OCI-LY3 (cell line): ENCODE results near the gene PRPF19.

Source experiments
- EZH2phosphoT487 ChIP-seq: fragments of 200-600 bp; shearing (Covaris generic); IDR thresholded peaks from 2 replicates; pipeline ENCODE4 v1.6.1; 2018; ENCODE audit warnings: antibody characterized with exemption, mixed run types, low read depth
- TF ChIP-seq, protein P1 (sequence below): fragments of 200-600, 300-600 bp; sonication (generic); IDR thresholded peaks from 2 replicates; pipeline ENCODE4 v1.5.1; 2014; ENCODE audit warnings: antibody characterized with exemption, low read length, low read depth

DNA sequence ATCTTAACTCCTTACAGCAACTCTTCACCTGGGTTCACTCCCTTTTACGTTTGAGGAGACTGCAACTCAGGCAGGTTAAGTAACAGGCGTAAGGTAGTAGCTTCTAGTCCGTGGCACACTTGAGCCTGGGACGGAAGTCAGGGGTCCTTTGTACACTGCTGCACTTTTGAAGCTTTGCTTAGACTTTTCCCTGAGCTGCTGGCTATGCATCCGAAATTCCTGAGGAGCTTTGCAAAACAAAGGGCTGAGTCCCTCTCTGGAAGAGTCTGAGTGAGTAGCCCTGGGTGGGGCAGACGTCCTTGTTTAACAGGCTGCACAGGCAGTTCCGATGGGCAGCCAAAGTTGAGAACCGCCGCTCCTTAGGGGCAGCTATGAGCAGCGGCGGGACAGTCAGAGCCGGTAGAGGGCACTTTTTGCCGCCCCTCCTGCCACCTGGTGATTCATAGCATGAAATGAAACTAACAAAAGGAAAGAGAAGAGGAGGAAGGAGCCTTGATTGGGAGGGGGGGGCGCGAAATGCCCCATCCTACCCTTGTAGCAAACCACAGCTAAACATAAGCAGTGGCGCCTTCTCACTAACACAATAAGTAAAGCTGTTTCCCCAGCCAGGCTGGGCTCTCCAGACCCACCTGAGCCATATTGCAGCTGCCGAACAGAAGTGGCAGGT is 9.0 kb upstream of the PRPF19 start:
- TF ChIP-seq, protein P1, sequence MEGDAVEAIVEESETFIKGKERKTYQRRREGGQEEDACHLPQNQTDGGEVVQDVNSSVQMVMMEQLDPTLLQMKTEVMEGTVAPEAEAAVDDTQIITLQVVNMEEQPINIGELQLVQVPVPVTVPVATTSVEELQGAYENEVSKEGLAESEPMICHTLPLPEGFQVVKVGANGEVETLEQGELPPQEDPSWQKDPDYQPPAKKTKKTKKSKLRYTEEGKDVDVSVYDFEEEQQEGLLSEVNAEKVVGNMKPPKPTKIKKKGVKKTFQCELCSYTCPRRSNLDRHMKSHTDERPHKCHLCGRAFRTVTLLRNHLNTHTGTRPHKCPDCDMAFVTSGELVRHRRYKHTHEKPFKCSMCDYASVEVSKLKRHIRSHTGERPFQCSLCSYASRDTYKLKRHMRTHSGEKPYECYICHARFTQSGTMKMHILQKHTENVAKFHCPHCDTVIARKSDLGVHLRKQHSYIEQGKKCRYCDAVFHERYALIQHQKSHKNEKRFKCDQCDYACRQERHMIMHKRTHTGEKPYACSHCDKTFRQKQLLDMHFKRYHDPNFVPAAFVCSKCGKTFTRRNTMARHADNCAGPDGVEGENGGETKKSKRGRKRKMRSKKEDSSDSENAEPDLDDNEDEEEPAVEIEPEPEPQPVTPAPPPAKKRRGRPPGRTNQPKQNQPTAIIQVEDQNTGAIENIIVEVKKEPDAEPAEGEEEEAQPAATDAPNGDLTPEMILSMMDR, result peak; percentile 85
- no peak for TF ChIP-seq EZH2phosphoT487
